GM19239 (cell line): ENCODE data around the gene TNFRSF4.

Experiments used
- DNase-seq: peaks from one replicate; pipeline ENCODE4 v3.0.0; 2011; ENCODE audit warnings: low spot score; ENCODE audit not compliant: insufficient read length
- FAIRE-seq: peaks from 2 replicates; lab custom pipeline; 2011; peaks lifted over from hg19 to GRCh38; lab: Jason Lieb, UNC

The TNFRSF4 gene

DNA sequence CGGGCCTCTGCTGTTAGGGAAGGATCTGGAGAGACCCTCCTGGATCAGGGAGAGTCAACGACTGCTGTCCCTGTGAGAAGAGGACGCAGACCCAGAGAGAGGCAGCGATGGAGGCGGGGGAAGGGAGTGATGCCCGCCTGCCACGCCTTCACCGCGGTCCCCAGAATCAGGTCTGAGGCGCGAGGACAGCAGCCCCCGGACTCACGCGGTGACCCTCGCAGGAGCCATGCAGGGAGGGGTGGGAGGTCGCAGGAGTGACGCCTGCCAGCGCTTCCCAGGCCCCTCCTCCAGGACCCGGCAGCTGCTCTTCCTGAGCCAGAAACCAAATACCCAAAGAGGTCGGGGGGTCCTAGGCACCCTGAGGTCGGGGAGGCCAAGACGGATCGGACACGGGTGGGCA lies 6.2 kb upstream of the TNFRSF4 start:
- FAIRE-seq (no peak), DNase-seq (no peak)

DNA sequence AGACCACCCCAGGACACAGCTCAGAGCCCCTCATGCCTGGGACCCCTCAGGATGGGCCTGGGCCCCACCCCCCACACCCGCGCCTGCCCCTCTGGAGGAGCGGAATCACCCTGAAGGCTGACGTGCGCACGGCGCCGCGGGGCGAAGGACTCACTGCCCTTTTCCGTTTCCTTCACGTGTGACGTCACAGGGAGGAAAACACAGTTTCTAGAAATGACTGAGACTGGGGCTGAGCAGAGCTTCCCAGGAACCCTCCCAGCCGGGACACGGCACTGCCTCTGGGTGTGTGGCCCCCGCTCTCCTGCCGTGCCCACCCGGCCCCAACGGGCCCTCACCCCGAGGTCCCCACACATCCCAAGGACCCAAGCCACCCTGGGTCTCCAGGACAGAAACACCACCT lies 5.4 kb upstream of the TNFRSF4 start:
- no peak for DNase-seq
- FAIRE-seq: no peak

DNA sequence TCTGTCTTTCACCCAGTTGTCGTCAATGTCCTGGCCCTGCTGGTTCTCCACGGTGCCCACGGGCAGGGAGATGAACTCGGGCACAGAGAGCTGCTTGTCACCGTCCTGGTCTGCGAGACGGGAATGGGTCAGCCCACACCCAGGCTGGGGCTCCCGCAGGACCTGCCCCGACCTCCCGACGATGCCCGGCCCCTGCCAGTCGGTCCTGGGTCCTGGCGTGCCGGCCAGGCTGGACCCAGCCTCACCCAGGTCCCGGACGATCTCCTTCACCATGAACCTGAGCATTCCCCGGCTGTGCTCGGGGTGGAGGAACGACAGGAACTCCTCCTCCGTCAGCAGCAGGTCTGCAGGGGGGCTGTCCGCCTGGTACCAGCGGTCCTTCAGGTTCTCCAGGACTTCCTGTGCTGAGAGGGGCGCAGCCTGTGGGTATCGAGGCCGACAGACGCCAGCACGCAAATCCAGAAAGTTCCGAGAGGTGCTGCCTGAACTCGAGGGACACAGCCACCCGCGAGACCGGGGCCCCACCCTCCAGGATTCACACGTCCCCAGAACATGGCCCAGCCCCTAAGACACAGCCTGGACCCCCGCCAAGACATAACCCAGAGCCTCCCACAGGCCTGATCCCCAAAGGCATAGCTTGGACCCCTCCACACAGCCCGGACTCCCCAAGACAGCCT lies 4.7 kb upstream of the TNFRSF4 start:
- no peak for DNase-seq
- no peak for FAIRE-seq

DNA sequence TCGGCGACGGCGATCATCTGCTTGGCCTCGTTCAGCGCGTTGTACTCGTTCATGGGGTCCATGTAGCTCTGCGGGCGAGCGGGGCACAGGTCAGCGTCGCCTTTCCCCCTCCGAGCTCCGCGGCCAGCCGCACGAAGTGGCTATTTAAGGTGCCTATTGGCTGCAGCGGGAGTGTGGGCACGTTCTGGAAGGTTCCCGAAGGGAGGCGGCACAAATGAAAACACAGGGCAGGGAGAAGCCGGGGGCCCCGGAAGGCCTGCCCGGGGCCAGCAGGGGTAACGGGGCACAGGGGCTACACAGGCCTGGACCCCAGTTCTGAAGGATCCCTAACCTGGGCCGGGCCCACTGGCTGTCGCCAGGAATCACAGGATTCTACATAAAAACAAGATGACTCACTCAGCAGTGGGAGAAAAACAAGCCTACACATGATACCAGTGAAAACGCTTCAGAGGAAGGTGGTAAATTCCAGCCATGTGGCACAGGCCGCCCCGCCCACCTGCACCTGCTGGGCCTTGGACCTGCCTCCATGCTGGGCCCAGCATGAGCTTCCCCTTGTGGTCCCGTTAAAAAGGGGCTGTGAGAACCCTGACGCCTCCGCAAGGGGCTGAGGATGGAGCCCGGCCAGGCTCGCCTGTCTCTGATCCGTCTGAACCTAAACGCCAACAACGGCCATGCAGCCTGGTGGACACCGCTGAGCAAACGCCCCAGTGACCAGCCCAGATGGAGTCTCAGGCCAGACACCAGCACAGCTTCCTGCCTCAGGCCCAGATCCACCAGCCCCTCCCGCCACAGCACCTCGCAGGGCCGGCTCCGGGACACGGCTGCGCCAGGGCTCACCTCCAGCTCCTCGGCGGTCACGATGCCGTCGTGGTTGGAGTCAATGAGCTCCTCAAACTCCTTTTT lies 3.9 kb upstream of the TNFRSF4 start:
- no peak for DNase-seq
- no peak for FAIRE-seq

DNA sequence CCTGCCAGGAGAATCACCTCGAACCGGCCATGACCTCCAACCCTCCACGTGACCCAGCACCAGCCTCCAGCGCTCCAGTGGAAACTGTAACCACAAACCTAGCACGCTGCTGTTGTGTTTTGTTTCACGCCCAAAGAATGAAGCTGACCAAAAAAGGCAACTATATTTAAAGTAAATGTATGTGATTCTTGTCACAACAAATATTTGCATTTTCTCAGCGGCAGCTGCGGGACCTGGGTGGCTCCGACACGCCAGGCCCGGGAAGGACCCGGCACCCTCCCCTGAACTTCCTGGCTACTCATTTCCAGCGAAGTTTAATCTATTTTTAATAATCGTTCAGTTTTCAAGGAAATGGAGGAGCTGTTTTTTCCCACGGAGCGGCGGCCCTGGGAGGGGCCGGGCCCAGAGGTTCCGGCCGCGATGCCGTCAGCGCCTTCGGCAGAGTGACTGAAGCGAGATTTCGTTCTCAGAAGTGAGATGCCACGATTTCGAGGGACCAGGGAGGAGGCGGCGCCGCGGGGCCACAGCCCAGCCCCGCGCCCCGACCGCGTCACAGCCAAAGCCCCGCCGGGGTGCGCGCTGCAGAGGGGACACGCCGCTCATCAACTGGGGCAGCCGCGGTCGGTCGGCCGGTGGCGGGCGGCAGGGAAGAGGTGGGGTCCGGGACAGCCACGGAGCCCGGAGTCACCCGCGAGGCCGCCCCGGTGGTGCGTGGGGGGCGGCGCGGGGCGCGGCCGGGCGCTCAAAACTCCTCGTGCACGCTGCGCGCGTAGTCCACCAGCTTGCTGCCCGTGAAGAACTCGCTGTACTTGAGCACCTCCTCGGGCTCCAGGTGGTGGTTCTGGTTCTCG lies 3.0 kb upstream of the TNFRSF4 start:
- FAIRE-seq: no peak

DNA sequence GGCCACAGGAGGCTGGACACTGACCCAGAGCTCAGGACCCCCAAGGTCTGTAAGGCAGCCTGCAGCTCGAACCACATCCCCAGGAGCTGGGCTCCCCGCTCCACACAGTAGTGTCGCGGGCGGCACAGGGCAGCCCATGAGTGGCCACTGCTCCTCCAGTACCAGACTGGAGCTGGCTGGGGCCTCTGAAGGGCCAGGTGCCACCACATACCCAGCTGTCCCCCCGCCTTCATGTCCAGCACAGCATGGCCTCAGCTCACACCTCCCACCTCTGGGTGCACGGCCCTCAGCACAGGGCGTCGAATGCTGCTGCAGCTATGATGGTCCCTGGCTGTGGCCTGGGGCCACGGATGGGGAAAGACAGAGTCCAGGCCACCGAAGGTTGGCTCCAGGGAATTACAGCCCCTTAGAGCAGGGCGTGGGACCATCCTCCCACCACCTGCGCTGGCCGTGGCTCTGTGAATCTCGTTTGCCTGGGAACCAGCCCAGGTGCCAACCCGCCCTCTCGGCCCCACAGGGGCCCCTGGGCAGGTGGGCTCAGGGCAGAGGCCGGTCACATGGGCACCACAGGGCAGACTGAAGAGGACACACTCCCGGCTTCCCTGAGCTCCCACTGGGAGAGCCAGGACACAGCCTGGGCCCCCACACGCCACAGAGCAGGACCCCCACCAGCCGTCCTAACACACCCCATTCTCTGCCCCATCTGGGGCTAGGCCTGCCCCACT lies 2.1 kb upstream of the TNFRSF4 start:
- no peak for DNase-seq

More for the DNA sequence above, 3.0 kb upstream of the TNFRSF4 start:
- no peak for DNase-seq

DNA sequence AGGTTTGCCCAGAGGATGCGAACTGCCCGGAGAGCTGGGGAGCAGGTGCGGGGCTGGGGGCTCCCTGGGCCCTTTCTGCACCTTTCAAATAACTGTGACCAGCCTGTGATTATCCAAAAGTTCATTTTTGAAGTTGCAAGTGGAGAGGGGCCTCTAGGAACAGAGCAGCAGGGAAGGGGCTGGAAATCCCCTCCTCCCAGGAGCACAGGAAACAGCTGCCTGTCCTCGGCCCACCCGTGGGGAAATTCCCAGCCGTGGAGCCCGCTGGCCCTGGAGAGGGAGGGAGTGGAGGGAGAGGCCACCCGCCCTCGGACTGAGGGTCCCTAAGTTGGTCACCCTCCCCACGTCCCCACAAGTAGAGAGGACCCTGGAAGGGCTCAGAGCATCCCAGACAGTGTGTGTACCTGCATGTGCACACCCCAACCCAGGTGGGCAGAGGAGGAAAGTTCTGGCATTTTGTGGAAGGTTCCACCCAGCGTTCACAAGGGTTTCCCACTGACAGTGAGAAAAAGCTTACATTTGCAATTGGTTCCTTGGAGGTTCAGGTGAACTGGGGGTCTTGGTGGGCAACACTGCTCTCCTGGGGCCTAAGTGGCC lies 1.2 kb upstream of the TNFRSF4 start:
- FAIRE-seq (no peak), DNase-seq (no peak)

More for the DNA sequence above, 2.1 kb upstream of the TNFRSF4 start:
- no peak for FAIRE-seq

DNA sequence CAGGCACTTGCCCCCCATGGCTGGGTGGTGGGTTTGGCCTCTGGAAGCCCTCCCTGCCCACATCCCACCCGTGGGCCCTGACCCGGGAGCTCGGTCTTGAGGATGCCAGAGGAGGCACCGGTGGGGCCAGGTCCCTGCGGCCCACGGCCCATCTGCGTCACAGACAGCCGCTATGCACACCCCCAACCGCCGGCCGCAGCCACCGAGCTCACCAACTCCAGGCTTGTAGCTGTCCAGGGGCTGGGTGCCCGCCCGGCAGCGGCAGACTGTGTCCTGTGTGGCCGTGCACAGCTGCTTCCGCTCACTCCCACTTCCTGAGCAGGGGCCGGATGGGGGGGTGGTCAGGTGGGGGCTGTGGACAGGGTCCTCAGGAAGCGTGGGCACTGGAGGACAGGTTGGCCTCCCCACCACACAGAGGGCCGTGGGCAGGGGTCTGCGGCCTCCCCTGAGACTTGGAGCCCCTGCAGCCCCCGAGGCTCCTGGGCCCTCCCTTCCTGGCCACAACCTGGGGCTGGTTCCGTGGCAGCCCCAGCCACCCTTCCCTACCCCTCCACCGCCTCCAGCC lies 1.1 kb downstream of the TNFRSF4 start:
- peak; percentile 83 for FAIRE-seq
- no peak for DNase-seq

DNA sequence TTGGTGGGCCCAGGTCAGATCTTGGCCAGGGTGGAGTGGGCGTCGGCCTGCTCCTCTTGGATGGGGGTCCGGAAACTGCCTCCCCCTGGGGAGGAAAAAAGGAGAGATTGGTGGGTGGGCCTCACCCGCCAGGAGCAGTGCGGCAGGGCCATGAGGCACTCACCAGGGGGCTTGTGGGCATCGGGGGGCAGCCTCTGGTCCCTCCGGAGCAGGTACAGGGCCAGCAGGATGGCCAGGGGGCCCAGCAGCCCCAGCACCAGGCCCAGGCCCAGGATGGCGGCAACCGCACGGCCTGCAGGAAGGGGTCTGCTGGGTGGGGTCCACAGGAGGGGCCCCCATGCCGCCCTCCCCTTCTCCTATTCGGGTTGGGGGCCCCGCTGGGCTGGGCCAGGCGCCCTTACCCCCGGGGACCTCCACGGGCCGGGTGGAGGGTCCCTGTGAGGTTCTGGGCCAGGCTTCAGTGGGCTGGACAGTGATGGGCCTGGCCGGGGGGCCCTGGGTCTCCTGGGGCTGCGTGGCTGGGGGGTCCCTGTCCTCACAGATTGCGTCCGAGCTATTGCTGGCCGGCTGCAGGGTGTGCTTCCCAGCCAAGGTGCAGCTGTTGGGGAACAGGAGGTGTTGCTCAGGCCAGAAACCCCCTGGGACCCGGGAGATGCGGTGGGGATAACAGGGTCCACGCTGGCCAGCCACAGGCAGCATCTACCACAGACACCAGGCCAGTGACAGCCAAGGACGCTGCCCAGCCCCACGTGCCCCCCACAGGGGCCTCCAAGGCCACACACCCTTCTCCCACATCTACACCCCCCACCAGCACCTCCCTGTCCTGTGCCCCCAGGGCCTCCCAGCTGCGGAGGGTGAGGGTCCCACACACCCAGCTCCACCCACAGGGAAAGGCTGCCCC lies 2.2 kb downstream of the TNFRSF4 start:
- FAIRE-seq (no peak), DNase-seq (no peak)

DNA sequence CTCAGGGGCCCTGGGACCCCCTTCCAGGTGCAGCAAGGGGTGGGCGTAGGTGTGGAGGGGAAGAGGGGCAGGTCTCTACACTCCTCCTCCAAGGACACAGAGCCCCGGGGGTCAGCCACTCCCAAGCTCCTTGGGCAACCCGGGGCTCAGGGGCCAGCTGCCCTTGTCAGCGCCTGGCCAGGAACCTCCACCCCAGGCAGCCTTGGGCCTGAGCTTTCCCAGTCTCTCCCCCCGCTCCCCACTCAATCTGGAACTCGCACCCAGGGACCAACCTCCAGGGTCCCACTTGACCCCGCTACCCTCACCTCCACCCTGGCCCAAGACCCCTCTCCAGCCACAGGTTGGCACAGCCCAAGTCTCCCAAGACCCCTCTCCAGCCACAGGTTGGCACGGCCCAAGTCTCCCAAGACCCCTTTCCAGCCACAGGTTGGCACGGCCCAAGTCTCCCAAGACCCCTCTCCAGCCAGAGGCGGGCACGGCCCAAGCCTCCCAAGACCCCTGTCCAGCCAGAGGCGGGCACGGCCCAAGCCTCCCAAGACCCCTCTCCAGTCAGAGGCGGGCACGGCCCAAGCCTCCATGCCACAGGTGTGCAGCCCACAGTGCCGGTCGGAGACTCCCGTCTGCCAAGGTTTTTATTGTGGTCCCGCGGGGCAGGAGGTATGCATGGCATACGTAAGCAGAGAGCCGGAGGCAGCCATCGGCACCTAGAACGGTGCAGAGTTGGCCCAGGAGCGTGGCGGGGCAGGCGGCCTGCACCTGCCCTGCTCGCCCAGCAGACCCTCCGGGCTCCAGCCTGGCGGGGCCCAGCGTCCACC lies 3.0 kb downstream of the TNFRSF4 start:
- FAIRE-seq (no peak), DNase-seq (no peak)

DNA sequence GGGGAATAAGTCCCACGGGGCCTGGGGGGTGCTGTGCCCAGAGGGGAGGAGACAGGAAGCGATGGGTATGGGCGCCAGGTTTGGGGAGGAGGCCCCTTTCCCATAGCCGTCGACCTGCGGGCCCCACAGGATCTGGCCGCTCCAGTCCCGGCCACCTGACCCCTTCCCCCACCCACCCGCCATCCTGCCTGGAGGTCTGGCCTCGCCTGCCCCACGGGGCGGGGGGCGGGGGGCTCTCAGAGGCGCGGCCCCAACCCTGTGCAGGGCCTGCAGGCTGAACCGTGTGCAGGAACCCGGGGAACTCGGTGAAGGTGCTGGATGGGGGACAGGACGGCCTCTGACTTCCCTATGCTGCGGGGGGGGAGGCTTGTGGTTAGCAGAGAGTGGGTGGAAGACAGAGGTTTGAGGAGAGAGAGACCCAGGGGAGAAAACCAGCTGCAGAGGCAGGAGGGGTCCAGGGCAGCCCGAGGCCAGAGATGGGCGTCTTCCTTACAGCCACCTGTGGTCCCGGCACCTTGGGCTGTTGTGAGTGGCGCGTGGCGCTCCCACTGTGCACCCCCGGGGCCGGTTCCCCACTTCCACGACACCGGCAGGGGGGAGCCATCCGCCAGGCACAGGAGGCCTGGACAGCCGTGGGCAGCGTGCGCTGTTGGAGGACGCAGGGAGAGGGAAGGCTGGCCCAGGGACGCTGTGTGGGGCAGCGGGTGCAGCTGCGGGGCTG lies 5.1 kb downstream of the TNFRSF4 start:
- DNase-seq (no peak), FAIRE-seq (no peak)

DNA sequence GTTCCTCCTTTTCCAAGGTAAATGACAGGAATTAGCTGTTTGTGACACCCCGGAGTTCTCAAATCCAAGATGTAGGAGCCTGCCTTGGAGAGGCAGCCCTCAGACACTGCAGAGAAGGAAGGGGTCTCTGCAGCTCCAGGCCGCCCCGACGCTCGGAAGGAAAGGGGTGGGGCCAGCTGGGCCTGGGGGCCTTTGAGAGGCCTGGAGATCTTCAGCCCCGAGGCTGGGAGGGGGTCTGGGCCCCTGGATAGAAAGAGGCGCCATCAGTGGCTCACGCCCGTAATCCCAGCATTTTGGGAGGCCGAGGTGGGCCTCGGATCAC lies 6.4 kb downstream of the TNFRSF4 start:
- no peak for FAIRE-seq
- no peak for DNase-seq

DNA sequence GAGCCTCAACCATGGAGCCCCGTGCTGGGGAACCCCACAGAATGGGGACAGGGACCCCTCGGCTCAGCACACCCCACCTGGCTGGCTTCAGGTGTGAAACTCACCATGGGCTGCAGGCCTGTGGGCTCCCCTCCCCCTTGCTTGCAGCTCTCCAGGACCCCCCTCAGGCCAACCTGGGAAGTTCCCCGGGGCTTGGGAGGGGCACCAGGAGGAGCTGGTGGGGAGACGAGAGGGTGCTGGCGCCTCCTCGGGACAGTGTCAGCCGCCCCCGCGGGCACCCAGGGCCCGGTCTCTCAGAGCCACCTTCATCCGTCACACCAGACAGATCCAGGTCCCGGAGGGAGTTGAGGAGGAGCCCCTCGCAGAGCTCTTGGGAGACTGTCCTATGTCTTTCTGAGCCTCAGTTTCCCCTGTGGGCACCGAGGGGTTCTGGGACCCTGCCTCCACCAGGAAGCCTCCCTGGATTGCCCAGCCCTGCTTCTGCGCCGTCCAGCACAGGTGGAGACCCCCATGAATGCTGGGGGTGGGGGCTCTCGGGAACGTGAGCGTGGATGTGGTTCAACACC lies 6.9 kb downstream of the TNFRSF4 start:
- DNase-seq (no peak), FAIRE-seq (no peak)

DNA sequence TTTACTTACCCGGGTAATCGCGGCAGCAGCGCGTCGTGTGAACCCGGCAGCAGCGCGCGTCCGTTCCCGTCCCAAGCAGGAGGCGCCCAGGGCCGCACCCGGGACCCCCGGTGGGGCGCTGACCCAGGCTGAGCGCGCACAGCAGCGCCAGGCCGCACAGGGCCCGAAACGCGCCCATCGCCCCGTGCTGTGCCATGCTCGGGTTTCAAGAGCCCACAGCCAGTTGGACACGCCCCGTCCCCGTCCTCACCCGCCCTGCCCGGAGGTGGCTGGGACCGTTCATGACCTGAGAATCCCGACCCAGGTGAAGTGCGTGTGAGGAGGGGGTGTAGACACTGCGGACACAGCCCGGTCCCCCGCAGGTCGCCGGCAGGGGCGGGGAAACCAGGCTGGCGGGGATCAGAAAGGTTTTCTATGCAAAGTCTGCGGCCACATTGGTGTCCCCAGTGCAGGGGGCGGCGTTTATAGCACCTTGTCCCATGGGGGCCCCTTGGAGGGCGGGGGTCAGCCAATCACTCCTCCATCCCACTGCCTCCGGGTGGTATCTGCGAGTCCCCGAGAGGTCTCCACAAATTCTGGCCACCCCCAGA lies 7.5 kb downstream of the TNFRSF4 start, which contains the start of gene TNFRSF18:
TSS of gene TNFRSF18 (minus strand) at position 217 of the 590 bp plus-strand sequence. CDS start at position 196, 21 bp downstream.
- no peak for DNase-seq
- FAIRE-seq: no peak

DNA sequence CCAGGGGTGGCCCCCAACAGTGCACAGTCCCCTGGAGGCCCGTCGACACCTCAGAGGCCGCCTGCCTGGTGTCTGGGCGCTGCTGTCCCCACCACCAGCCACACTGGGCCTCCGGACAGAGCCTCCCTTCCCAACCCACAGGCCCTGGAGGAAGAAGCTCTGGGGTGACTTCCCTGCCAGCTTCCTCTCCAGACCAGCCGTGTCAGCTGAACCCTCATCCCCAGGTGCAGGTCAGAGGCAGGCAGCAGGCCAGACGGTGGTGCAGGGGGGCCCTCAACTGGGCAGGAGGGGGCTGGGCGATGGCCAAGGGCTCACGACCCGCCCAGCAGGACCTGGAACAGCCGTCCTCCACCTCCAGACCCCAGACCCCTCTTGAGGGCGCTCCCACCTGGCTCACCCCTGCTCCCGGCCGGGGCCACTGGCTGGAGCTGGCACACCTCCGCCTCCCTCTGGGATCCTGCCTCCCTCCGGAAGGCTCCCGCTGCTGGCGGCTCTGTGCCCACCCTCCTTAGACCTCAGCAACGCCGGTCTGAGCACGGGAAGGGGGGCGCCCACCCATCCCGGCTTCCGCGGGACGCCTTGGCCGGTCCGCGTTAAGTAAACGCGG lies 8.1 kb downstream of the TNFRSF4 start:
- no peak for FAIRE-seq
- DNase-seq: no peak
